Measurements from ENCODE around the gene CEMIP. TPM values are rescaled to one million over a fixed set of nuclear protein-coding genes. Genes with fewer than 3 reads are reported as not detected.

Gene CEMIP
- polyA plus RNA-seq, 3 donors from 2014 or later = 0.08 TPM; not detected in 2

- Mint-ChIP-seq H3K4me3 (peak overlapping the region in 1 of 5 donors; percentile 15), H3K4me1 (peaks cover 0 to 18% of the 10 kb centered on the region in 2 donors), H3K27me3 (ENCODE audit: low read depth in 3 of 3) (peaks cover 0 to 4% (median 0%) of the 10 kb centered on the region in 3 donors), H3K36me3 (peaks cover 4 to 11% (median 11%) of the 10 kb centered on the region in 3 donors), H3K27ac (no peak overlapping the region), H3K9me3 (peaks cover 0 to under 1% (median 0%) of the 10 kb centered on the region in 6 donors)
- peak in 2 of 3 donors; percentile 6 to 14 for DNase-seq
Measured at GRCh38 chr15:80890341-80891005, 111.3 kb downstream of the CEMIP start.

GRCh38 chr15:80891006-80891405 lies 111.8 kb downstream of the CEMIP start:
- Mint-ChIP-seq H3K9me3 (peaks cover 0 to 2% (median 0%) of the 10 kb centered on the region in 6 donors), H3K4me3 (peak overlapping the region in 1 of 5 donors; percentile 15), H3K36me3 (peaks cover 9 to 16% (median 15%) of the 10 kb centered on the region in 3 donors), H3K27ac (no peak overlapping the region), H3K4me1 (peaks cover 0 to 18% of the 10 kb centered on the region in 2 donors), H3K27me3 (ENCODE audit: low read depth in 3 of 3) (peaks cover 0 to 4% (median 0%) of the 10 kb centered on the region in 3 donors)
- DNase-seq = no peak

GRCh38 chr15:80892414-80892813 lies 113.2 kb downstream of the CEMIP start:
- Mint-ChIP-seq H3K9me3 (peaks cover 0 to 2% (median 0%) of the 10 kb centered on the region in 6 donors), H3K4me3 (peak overlapping the region in 2 of 5 donors; percentile 18 to 36), H3K36me3 (peaks cover 14 to 18% (median 16%) of the 10 kb centered on the region in 3 donors), H3K27me3 (ENCODE audit: low read depth in 3 of 3) (peaks cover 0 to 2% (median 0%) of the 10 kb centered on the region in 3 donors), H3K4me1 (peaks cover 0 to 18% of the 10 kb centered on the region in 2 donors), H3K27ac (no peak overlapping the region)
- peak; percentile 3 to 25 (median 11) for DNase-seq

DNA sequence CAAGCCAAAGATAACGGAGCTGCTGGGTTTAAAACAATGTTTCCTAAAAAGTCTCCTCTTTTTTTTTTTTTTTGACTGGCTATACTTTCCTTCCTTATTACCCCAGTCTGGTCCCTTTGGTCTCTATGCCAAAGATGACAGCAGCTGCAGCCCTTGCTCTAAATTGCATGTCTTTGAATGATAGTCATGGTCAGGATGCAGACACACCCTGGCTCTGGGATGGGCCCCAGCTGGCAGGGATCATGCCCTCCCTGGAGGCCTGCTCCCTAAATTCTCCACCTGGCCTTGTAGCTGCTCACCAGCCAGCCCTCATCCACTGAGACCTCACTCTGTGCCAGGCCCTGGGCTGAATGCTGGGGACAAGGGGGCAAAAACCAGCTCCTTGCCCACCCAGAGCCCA lies 114.6 kb downstream of the CEMIP start:
- peaks cover 0 to 18% of the 10 kb centered on the region in 2 donors for H3K4me1 Mint-ChIP-seq
- H3K36me3 Mint-ChIP-seq = peaks cover 14 to 18% (median 17%) of the 10 kb centered on the region in 3 donors
- H3K4me3 Mint-ChIP-seq = no peak overlapping the region
- H3K27me3 Mint-ChIP-seq (ENCODE audit: low read depth in 3 of 3) = peaks cover 0 to 4% (median 0%) of the 10 kb centered on the region in 3 donors
- peaks cover 0 to 2% (median 0%) of the 10 kb centered on the region in 6 donors for H3K9me3 Mint-ChIP-seq
- no peak for DNase-seq
- H3K27ac Mint-ChIP-seq = no peak overlapping the region

DNA sequence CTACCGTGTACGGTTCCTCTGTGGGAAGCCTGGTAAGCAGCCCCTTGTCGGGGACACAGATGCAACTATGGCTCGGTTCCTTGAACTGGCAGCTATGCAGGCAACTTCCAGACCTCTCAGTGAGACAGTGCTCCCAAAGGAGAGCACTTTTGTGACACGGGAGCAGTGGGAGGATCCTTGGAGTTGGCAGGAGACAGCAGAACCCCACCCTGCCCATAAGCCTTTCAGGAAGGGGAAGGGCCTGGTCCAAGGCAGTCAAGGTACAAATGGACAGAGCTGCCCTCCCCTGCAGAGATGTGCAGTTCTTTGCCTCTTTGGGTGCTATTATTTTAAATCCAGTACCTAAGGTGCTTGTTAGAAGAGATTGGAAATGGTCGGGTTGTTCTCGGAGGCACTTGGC lies 115.9 kb downstream of the CEMIP start:
- Mint-ChIP-seq H3K27ac (no peak overlapping the region), H3K9me3 (peaks cover 0 to 2% (median 0%) of the 10 kb centered on the region in 6 donors), H3K4me1 (peaks cover 0 to 18% of the 10 kb centered on the region in 2 donors), H3K36me3 (peaks cover 14 to 24% (median 22%) of the 10 kb centered on the region in 3 donors), H3K4me3 (no peak overlapping the region), H3K27me3 (ENCODE audit: low read depth in 3 of 3) (peaks cover 0 to 4% (median 0%) of the 10 kb centered on the region in 3 donors)
- DNase-seq = no peak

- no peak for DNase-seq
Measured at GRCh38 chr15:80895965-80896364, 116.8 kb downstream of the CEMIP start.

DNA sequence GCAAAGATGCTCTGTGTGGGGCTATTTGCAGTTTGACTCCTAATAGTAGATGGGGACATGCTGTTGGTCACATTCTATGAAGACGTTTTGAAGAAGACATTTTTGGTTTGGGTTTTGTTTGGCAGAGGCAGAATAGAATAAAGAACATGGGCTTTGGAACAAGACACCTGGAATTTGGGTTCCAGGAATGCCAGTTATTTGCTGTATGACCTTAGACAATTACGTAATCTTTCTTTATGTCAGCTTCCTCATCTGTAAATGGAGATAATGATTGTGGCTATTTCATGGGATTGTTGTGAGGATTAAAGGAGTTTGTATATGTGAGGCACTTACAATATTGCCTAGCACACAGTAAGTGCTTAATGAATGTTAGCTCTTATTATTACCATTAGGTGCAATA lies 118.9 kb downstream of the CEMIP start:
- Mint-ChIP-seq H3K4me1 (no peaks in the 10 kb centered on the region), H3K27me3 (ENCODE audit: low read depth in 3 of 3) (peaks cover 0 to 3% (median 0%) of the 10 kb centered on the region in 3 donors), H3K27ac (no peak overlapping the region), H3K36me3 (peaks cover 14 to 24% (median 24%) of the 10 kb centered on the region in 3 donors), H3K4me3 (no peak overlapping the region), H3K9me3 (peaks cover 0 to 2% (median 0%) of the 10 kb centered on the region in 6 donors)
- no peak for DNase-seq

More at GRCh38 chr15:80895965-80896364, 116.8 kb downstream of the CEMIP start:
- Mint-ChIP-seq H3K9me3 (peaks cover 0 to 2% (median 0%) of the 10 kb centered on the region in 6 donors), H3K36me3 (peaks cover 14 to 24% (median 22%) of the 10 kb centered on the region in 3 donors), H3K27ac (no peak overlapping the region), H3K4me3 (no peak overlapping the region), H3K4me1 (peaks cover 0 to 12% of the 10 kb centered on the region in 2 donors), H3K27me3 (ENCODE audit: low read depth in 3 of 3) (peaks cover 0 to 1% (median 0%) of the 10 kb centered on the region in 3 donors)

GRCh38 chr15:80902298-80902801 lies 123.2 kb downstream of the CEMIP start:
- no peaks in the 10 kb centered on the region for H3K4me1 Mint-ChIP-seq
- no peak overlapping the region for H3K27ac Mint-ChIP-seq

GRCh38 chr15:80904998-80905397 lies 125.8 kb downstream of the CEMIP start:
- no peaks in the 10 kb centered on the region for H3K4me1 Mint-ChIP-seq
- peaks cover 5 to 24% (median 23%) of the 10 kb centered on the region in 3 donors for H3K36me3 Mint-ChIP-seq
- H3K4me3 Mint-ChIP-seq = no peak overlapping the region
- DNase-seq = no peak
- H3K27me3 Mint-ChIP-seq (ENCODE audit: low read depth in 3 of 3) = peaks cover 0 to 2% (median 2%) of the 10 kb centered on the region in 3 donors
- H3K27ac Mint-ChIP-seq = no peak overlapping the region
- H3K9me3 Mint-ChIP-seq = no peaks in the 10 kb centered on the region

More at GRCh38 chr15:80902298-80902801, 123.2 kb downstream of the CEMIP start:
- Mint-ChIP-seq H3K27me3 (ENCODE audit: low read depth in 3 of 3) (peaks cover 0 to 3% (median 0%) of the 10 kb centered on the region in 3 donors), H3K4me3 (no peak overlapping the region), H3K36me3 (peaks cover 0 to 20% (median 16%) of the 10 kb centered on the region in 3 donors), H3K9me3 (no peaks in the 10 kb centered on the region)
- no peak for DNase-seq

- peaks cover 0 to 10% of the 10 kb centered on the region in 2 donors for H3K4me1 Mint-ChIP-seq
- H3K4me3 Mint-ChIP-seq = no peak overlapping the region
- H3K27ac Mint-ChIP-seq = no peak overlapping the region
- no peak for DNase-seq
- H3K36me3 Mint-ChIP-seq = peaks cover 8 to 34% (median 30%) of the 10 kb centered on the region in 3 donors
- no peaks in the 10 kb centered on the region for H3K9me3 Mint-ChIP-seq
- peaks cover 0 to 2% (median 2%) of the 10 kb centered on the region in 3 donors for H3K27me3 Mint-ChIP-seq (ENCODE audit: low read depth in 3 of 3)
Measured at GRCh38 chr15:80906159-80906766, 127.1 kb downstream of the CEMIP start.

- H3K4me1 Mint-ChIP-seq = peaks cover 7 to 32% of the 10 kb centered on the region in 2 donors
- H3K36me3 Mint-ChIP-seq = peaks cover 8 to 24% (median 22%) of the 10 kb centered on the region in 3 donors
- peaks cover 0 to 2% (median 2%) of the 10 kb centered on the region in 3 donors for H3K27me3 Mint-ChIP-seq (ENCODE audit: low read depth in 3 of 3)
- no peak overlapping the region for H3K27ac Mint-ChIP-seq
- H3K9me3 Mint-ChIP-seq = no peaks in the 10 kb centered on the region
- DNase-seq = no peak
- no peak overlapping the region for H3K4me3 Mint-ChIP-seq
Measured at GRCh38 chr15:80911821-80912220, 132.7 kb downstream of the CEMIP start.

GRCh38 chr15:80912673-80913072 lies 133.5 kb downstream of the CEMIP start:
- H3K4me3 Mint-ChIP-seq = no peak overlapping the region
- H3K27ac Mint-ChIP-seq = peak overlapping the region in 2 of 6 donors; percentile 2 to 5
- peaks cover 0 to 2% (median 2%) of the 10 kb centered on the region in 3 donors for H3K27me3 Mint-ChIP-seq (ENCODE audit: low read depth in 3 of 3)
- peaks cover 8 to 22% (median 21%) of the 10 kb centered on the region in 3 donors for H3K36me3 Mint-ChIP-seq
- no peaks in the 10 kb centered on the region for H3K9me3 Mint-ChIP-seq
- H3K4me1 Mint-ChIP-seq = peaks cover 7 to 32% of the 10 kb centered on the region in 2 donors
- DNase-seq = no peak

GRCh38 chr15:80913541-80913940 lies 134.4 kb downstream of the CEMIP start:
- Mint-ChIP-seq H3K27ac (peak overlapping the region in 1 of 6 donors; percentile 2), H3K4me3 (no peak overlapping the region), H3K4me1 (peaks cover 7 to 34% of the 10 kb centered on the region in 2 donors), H3K9me3 (no peaks in the 10 kb centered on the region), H3K27me3 (ENCODE audit: low read depth in 3 of 3) (peaks cover 0 to 2% (median 2%) of the 10 kb centered on the region in 3 donors), H3K36me3 (peaks cover 8 to 22% (median 21%) of the 10 kb centered on the region in 3 donors)
- no peak for DNase-seq

Measured in immature natural killer cell (primary cell).